DOHH2 (cell line): Measurements from ENCODE around the gene ANAPC2.

ENCODE experiments used
- H3F3A ChIP-seq: fragments of 200-600 bp; sonication (generic), shearing (Covaris generic); 2 replicates; pipeline ENCODE4 v1.6.0; 2016; ENCODE audit warnings: antibody characterized with exemption, mild to moderate bottlenecking; ENCODE audit not compliant: control insufficient read depth, insufficient read depth
- H3K27ac ChIP-seq: fragments of 200-600 bp; sonication (generic); 2 replicates; pipeline ENCODE4 v1.5.1; 2014; ENCODE audit warnings: low read depth, mild to moderate bottlenecking, low read length, moderate library complexity
- H3K27me3 ChIP-seq: fragments of 200-600 bp; sonication (generic); 2 replicates; pipeline ENCODE4 v1.6.1; 2014; ENCODE audit warnings: mild to moderate bottlenecking, low read length, mixed read lengths; ENCODE audit not compliant: control insufficient read depth
- H3K36me3 ChIP-seq: fragments of 200-600 bp; sonication (generic); 2 replicates; pipeline ENCODE4 v1.6.1; 2014; ENCODE audit warnings: mild to moderate bottlenecking, low read length, moderate library complexity, mixed read lengths; ENCODE audit not compliant: control insufficient read depth
- H3K4me1 ChIP-seq: fragments of 200-600 bp; sonication (generic); 2 replicates; pipeline ENCODE4 v1.6.1; 2014; ENCODE audit warnings: mild to moderate bottlenecking, low read length, mixed read lengths; ENCODE audit not compliant: control insufficient read depth
- H3K4me2 ChIP-seq: fragments of 200-600 bp; sonication (generic); 2 replicates; pipeline ENCODE4 v1.6.0; 2014; ENCODE audit warnings: mild to moderate bottlenecking, low read length, moderate library complexity
- H3K4me3 ChIP-seq: fragments of 200-600 bp; sonication (generic); 2 replicates; pipeline ENCODE4 v1.5.1; 2014; ENCODE audit warnings: mild to moderate bottlenecking, low read length, mixed read lengths
- H3K79me2 ChIP-seq: fragments of 200-600 bp; sonication (generic); 2 replicates; pipeline ENCODE4 v1.6.1; 2014; ENCODE audit warnings: mild to moderate bottlenecking, low read length, mixed read lengths; ENCODE audit not compliant: control insufficient read depth
- H3K9me2 ChIP-seq: fragments of 200-600 bp; sonication (generic); replicated peaks from 2 replicates; pipeline ENCODE4 v1.6.1; 2014; ENCODE audit warnings: mild to moderate bottlenecking, low read length, mixed read lengths; ENCODE audit not compliant: control insufficient read depth
- H3K9me3 ChIP-seq: fragments of 200-600 bp; sonication (generic); 2 replicates; pipeline ENCODE4 v1.6.1; 2014; ENCODE audit warnings: antibody characterized with exemption, low read length, mixed read lengths; ENCODE audit not compliant: control insufficient read depth, insufficient read depth
- H4K20me1 ChIP-seq: fragments of 200-600 bp; sonication (generic); 2 replicates; pipeline ENCODE4 v1.6.0; 2014; ENCODE audit warnings: low read depth, mild to moderate bottlenecking, antibody characterized with exemption, low read length, moderate library complexity; ENCODE audit not compliant: control insufficient read depth, insufficient read depth
- EZH2phosphoT487 ChIP-seq: fragments of 200-600 bp; sonication (generic); IDR thresholded peaks from 2 replicates; pipeline ENCODE4 v1.6.1; 2017; ENCODE audit warnings: borderline replicate concordance, mild to moderate bottlenecking, antibody characterized with exemption, low read length, moderate library complexity, mixed read lengths
- TF ChIP-seq, protein P1 (sequence below): fragments of 200-600 bp; sonication (generic); IDR thresholded peaks from one replicate; pipeline ENCODE4 v1.5.1; 2014; ENCODE audit warnings: antibody characterized with exemption, mild to moderate bottlenecking, low read depth, low read length; ENCODE audit not compliant: poor library complexity, severe bottlenecking

Gene ANAPC2

DNA sequence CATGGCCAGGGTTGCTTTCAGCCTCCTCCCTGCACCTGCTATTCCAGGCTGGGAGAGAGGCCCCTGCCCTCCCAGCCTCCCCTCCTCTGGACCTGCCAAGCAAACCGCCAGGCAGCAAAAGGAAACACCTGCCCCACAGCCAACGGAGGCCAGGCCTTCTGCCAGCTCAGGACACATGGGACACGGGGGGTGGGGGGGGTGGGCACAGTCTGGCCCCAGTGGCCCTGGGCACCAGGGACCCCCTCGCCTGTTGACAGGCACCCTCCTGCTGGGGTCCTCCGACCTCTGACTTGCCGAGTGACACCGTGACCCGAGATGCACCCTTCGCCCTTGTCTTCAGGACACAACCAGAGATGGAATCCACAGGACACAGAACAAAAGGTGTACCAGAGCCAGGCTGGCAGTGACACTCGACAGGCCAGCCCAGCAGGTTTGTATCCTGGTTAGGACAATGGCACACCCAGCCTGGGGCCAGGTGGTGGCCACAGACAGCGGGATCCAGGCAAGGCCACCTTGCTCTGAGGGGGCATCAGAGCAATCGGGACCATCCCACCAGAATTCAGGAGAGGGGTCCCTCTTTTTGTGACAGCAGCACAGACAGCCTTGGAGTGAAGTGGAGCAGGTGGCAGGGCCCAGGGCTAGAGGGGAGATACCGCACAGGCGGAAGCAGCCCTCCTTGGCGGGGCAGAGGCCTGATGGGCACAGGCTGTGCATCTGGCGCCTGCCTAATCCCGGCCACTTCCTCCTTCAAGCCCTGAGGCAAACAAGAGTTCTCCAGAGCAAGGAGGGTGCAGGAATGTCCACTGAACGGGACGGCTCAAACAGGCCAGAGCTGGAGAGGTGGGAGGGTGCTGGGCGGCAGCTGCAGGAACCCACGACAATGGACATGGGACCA, 15.2 kb downstream of the ANAPC2 start:
- Histone ChIP-seq H3F3A (peaks cover 7% of the 10 kb centered on the region), H3K27me3 (peaks cover 27% of the 10 kb centered on the region), H3K27ac (no peak overlapping the region), H3K4me2 (no peak overlapping the region), H3K79me2 (no peaks in the 10 kb centered on the region), H3K4me1 (peaks cover 35% of the 10 kb centered on the region), H3K36me3 (no peaks in the 10 kb centered on the region; the same call in 1 of the 2 replicates), H3K9me2 (no peaks in the 10 kb centered on the region), H3K4me3 (no peak overlapping the region), H3K9me3 (no peaks in the 10 kb centered on the region), H4K20me1 (peaks cover 5% of the 10 kb centered on the region; the same call in 1 of the 2 replicates)
- TF ChIP-seq, protein P1, sequence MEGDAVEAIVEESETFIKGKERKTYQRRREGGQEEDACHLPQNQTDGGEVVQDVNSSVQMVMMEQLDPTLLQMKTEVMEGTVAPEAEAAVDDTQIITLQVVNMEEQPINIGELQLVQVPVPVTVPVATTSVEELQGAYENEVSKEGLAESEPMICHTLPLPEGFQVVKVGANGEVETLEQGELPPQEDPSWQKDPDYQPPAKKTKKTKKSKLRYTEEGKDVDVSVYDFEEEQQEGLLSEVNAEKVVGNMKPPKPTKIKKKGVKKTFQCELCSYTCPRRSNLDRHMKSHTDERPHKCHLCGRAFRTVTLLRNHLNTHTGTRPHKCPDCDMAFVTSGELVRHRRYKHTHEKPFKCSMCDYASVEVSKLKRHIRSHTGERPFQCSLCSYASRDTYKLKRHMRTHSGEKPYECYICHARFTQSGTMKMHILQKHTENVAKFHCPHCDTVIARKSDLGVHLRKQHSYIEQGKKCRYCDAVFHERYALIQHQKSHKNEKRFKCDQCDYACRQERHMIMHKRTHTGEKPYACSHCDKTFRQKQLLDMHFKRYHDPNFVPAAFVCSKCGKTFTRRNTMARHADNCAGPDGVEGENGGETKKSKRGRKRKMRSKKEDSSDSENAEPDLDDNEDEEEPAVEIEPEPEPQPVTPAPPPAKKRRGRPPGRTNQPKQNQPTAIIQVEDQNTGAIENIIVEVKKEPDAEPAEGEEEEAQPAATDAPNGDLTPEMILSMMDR = no peak
- TF ChIP-seq EZH2phosphoT487 = no peak

DNA sequence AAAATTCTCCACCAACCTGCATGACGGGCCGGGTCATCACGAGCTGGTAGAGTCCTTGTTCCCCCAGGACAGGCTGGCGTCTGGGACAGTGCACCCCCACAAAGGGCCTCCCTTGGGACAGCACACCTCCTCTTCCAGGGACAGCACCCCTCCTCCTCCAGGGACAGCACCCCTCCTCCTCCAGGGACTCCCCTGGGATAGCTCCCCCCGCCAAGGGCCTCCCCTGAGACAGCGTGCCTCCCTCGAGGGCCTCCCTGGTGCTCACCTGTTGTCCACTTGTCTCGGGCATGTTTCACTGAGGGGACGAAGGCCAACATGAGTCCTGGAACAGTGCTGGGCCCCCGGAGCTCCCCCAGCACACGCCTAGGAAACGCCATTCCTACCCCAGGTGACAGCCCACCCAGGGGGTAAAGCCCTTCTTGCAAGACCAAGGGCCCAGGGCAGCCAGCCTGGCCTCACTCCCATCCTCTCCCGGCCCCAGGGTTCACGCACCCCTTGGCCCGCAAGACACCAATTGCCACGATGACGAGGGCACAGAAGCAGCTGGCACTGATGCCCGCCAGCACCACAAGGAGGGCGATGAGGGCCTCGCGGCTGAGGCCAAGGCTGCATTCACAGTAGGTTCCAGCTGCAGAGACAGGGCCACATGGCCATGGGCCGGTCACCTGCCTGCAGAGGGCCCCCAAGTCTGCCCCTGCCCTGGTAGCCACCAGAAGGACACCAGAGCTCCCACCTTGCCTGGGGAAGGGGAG, 17.0 kb downstream of the ANAPC2 start:
- Histone ChIP-seq H3K9me2 (no peaks in the 10 kb centered on the region), H3K4me2 (no peak overlapping the region), H3F3A (peaks cover 5% of the 10 kb centered on the region), H3K9me3 (no peaks in the 10 kb centered on the region), H4K20me1 (peaks cover 5% of the 10 kb centered on the region; the same call in 1 of the 2 replicates), H3K36me3 (no peaks in the 10 kb centered on the region), H3K27me3 (peaks cover 44% of the 10 kb centered on the region), H3K4me3 (no peak overlapping the region), H3K79me2 (no peaks in the 10 kb centered on the region), H3K4me1 (peaks cover 35% of the 10 kb centered on the region), H3K27ac (no peak overlapping the region)
- TF ChIP-seq EZH2phosphoT487 = no peak
- TF ChIP-seq, protein P1 = no peak

DNA sequence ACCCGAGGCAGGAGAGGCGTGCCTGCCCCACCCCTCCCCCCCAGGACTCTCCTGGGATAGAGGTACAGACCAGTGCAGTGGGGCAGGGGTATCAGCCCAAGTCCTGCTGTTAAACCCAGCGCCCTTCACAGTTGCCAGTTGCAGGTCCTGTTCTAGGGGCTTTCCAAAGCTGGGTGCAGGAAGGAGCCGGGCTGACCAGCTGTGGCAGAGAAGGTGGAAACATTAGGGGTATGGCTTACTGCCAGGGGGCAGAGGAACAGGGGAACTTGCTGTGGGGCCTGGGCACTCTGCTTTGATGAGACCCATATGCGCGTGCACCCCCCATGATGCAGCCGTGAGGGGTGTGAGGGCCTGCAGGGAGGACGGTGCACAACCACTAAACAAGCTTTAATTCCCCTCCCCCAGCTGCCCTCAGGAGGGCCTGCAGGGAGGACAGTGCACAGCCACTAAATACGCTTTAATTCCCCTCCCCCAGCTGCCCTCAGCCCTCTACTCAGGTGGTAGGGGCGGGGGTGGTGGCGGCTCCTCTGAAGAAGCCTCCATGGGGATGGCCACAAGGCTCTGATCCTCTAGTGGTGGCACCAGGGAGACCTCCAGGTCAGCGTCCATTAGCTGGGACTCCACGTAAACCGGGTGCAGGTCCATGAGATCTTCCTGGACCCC, 17.7 kb downstream of the ANAPC2 start:
- H3F3A ChIP-seq = no peaks in the 10 kb centered on the region
- no peaks in the 10 kb centered on the region for H3K9me2 ChIP-seq
- peaks cover 35% of the 10 kb centered on the region for H3K4me1 ChIP-seq
- H3K4me2 ChIP-seq = no peak overlapping the region
- H3K9me3 ChIP-seq = no peaks in the 10 kb centered on the region
- H3K79me2 ChIP-seq = no peaks in the 10 kb centered on the region
- H3K36me3 ChIP-seq = no peaks in the 10 kb centered on the region
- H3K27me3 ChIP-seq = peaks cover 45% of the 10 kb centered on the region
- no peak overlapping the region for H3K27ac ChIP-seq
- H3K4me3 ChIP-seq = no peak overlapping the region
- H4K20me1 ChIP-seq = peaks cover 1% of the 10 kb centered on the region; the same call in 1 of the 2 replicates
- TF ChIP-seq EZH2phosphoT487 = no peak
- TF ChIP-seq, protein P1 = no peak
